ENCODE data around the gene PKN1.
A peak's percentile ranks its signal among the peaks of the same experiment; 100 is the strongest.

Gene PKN1

GRCh38 chr19:14492756-14493337 is 59.7 kb downstream of the PKN1 start:
- Histone ChIP-seq H3K4ac (ENCODE audit: low read depth, low read length) (no peak overlapping the region), H3K27ac (ENCODE audit: low read depth, low read length) (no peak overlapping the region), H4K8ac (ENCODE audit: low read depth, low read length) (no peak overlapping the region), H3K4me1 (ENCODE audit: control insufficient read depth, low read depth, low read length) (peaks cover 2% of the 10 kb centered on the region), H4K5ac (ENCODE audit: low read length) (no peak overlapping the region), H3K79me2 (ENCODE audit: control insufficient read depth, insufficient read depth, low read length) (peaks cover 9% of the 10 kb centered on the region), H3K4me2 (ENCODE audit: low read length) (no peak overlapping the region), H2BK15ac (replicated peaks; ENCODE audit: low read depth) (no peak overlapping the region), H3K18ac (ENCODE audit: low read length) (no peak overlapping the region), H3K27me3 (ENCODE audit: insufficient read depth, low read length, poor library complexity) (no peaks in the 10 kb centered on the region), H3K79me1 (ENCODE audit: low read length) (peaks cover 10% of the 10 kb centered on the region), H3K4me3 (ENCODE audit: low read length) (no peak overlapping the region), H2BK120ac (ENCODE audit: low read depth, low read length) (no peak overlapping the region), H2AK5ac (ENCODE audit: low read length) (no peak overlapping the region), H3K56ac (ENCODE audit: low read length) (no peak overlapping the region), H3K36me3 (ENCODE audit: control insufficient read depth, insufficient read depth, low read length) (no peaks in the 10 kb centered on the region), H2BK5ac (ENCODE audit: low read length) (no peak overlapping the region), H3K23ac (ENCODE audit: low read length) (no peak overlapping the region), H3K9ac (ENCODE audit: low read length) (no peak overlapping the region)
- WGBS (ENCODE audit: extremely low coverage, insufficient coverage, low lambda C conversion rate), result no CpG with 5 or more reads among the region's 5 CpGs
- DNase-seq, result no peak

GRCh38 chr19:14494411-14494810 is 61.3 kb downstream of the PKN1 start:
- H2BK120ac ChIP-seq (ENCODE audit: low read depth, low read length), result no peak overlapping the region
- H4K5ac ChIP-seq (ENCODE audit: low read length), result no peak overlapping the region
- no peak overlapping the region for H2BK15ac ChIP-seq (replicated peaks; ENCODE audit: low read depth)
- H3K4ac ChIP-seq (ENCODE audit: low read depth, low read length), result no peak overlapping the region
- no CpG with 5 or more reads among the region's 4 CpGs for WGBS (ENCODE audit: extremely low coverage, insufficient coverage, low lambda C conversion rate)
- no peak overlapping the region for H4K8ac ChIP-seq (ENCODE audit: low read depth, low read length)
- H3K4me3 ChIP-seq (ENCODE audit: low read length), result no peak overlapping the region
- H3K79me1 ChIP-seq (ENCODE audit: low read length), result peaks cover 10% of the 10 kb centered on the region
- H3K27ac ChIP-seq (ENCODE audit: low read depth, low read length), result no peak overlapping the region
- no peaks in the 10 kb centered on the region for H3K36me3 ChIP-seq (ENCODE audit: control insufficient read depth, insufficient read depth, low read length)
- no peak overlapping the region for H3K23ac ChIP-seq (ENCODE audit: low read length)
- H3K56ac ChIP-seq (ENCODE audit: low read length), result no peak overlapping the region
- no peak overlapping the region for H2AK5ac ChIP-seq (ENCODE audit: low read length)
- no peaks in the 10 kb centered on the region for H3K27me3 ChIP-seq (ENCODE audit: insufficient read depth, low read length, poor library complexity)
- H3K4me1 ChIP-seq (ENCODE audit: control insufficient read depth, low read depth, low read length), result peaks cover 2% of the 10 kb centered on the region
- no peak overlapping the region for H2BK5ac ChIP-seq (ENCODE audit: low read length)
- no peak overlapping the region for H3K4me2 ChIP-seq (ENCODE audit: low read length)
- no peak overlapping the region for H3K18ac ChIP-seq (ENCODE audit: low read length)
- H3K79me2 ChIP-seq (ENCODE audit: control insufficient read depth, insufficient read depth, low read length), result peaks cover 9% of the 10 kb centered on the region
- no peak overlapping the region for H3K9ac ChIP-seq (ENCODE audit: low read length)
- no peak for DNase-seq

GRCh38 chr19:14494910-14495671 is 62.0 kb downstream of the PKN1 start:
- H3K18ac ChIP-seq (ENCODE audit: low read length), result peak overlapping the region; percentile 82
- no peak overlapping the region for H2AK5ac ChIP-seq (ENCODE audit: low read length)
- peak overlapping the region; percentile 96 for H3K56ac ChIP-seq (ENCODE audit: low read length)
- no peaks in the 10 kb centered on the region for H3K27me3 ChIP-seq (ENCODE audit: insufficient read depth, low read length, poor library complexity)
- peak overlapping the region; percentile 22 for H3K4ac ChIP-seq (ENCODE audit: low read depth, low read length)
- no peak overlapping the region for H4K5ac ChIP-seq (ENCODE audit: low read length)
- H3K4me2 ChIP-seq (ENCODE audit: low read length), result peak overlapping the region; percentile 88
- H3K36me3 ChIP-seq (ENCODE audit: control insufficient read depth, insufficient read depth, low read length), result no peaks in the 10 kb centered on the region
- no peak overlapping the region for H3K23ac ChIP-seq (ENCODE audit: low read length)
- H3K27ac ChIP-seq (ENCODE audit: low read depth, low read length), result no peak overlapping the region
- H2BK120ac ChIP-seq (ENCODE audit: low read depth, low read length), result no peak overlapping the region
- peak overlapping the region; percentile 77 for H3K9ac ChIP-seq (ENCODE audit: low read length)
- H3K4me1 ChIP-seq (ENCODE audit: control insufficient read depth, low read depth, low read length), result peaks cover 2% of the 10 kb centered on the region
- H3K79me2 ChIP-seq (ENCODE audit: control insufficient read depth, insufficient read depth, low read length), result peaks cover 9% of the 10 kb centered on the region
- H4K8ac ChIP-seq (ENCODE audit: low read depth, low read length), result no peak overlapping the region
- H3K79me1 ChIP-seq (ENCODE audit: low read length), result peaks cover 10% of the 10 kb centered on the region
- no peak for DNase-seq
- H2BK5ac ChIP-seq (ENCODE audit: low read length), result no peak overlapping the region
- H3K4me3 ChIP-seq (ENCODE audit: low read length), result peak overlapping the region; percentile 69
- no CpG with 5 or more reads among the region's 14 CpGs for WGBS (ENCODE audit: extremely low coverage, insufficient coverage, low lambda C conversion rate)
- no peak overlapping the region for H2BK15ac ChIP-seq (replicated peaks; ENCODE audit: low read depth)

GRCh38 chr19:14495672-14496028 is 62.5 kb downstream of the PKN1 start:
- no peak overlapping the region for H2BK120ac ChIP-seq (ENCODE audit: low read depth, low read length)
- no peak overlapping the region for H2AK5ac ChIP-seq (ENCODE audit: low read length)
- peak overlapping the region; percentile 96 for H3K56ac ChIP-seq (ENCODE audit: low read length)
- H2BK15ac ChIP-seq (replicated peaks; ENCODE audit: low read depth), result no peak overlapping the region
- no peak overlapping the region for H4K8ac ChIP-seq (ENCODE audit: low read depth, low read length)
- H3K9ac ChIP-seq (ENCODE audit: low read length), result peak overlapping the region; percentile 77
- no CpG with 5 or more reads among the region's 28 CpGs for whole genome bisulfite sequencing (ENCODE audit: extremely low coverage, insufficient coverage, low lambda C conversion rate)
- peak overlapping the region; percentile 22 for H3K4ac ChIP-seq (ENCODE audit: low read depth, low read length)
- H3K27me3 ChIP-seq (ENCODE audit: insufficient read depth, low read length, poor library complexity), result no peaks in the 10 kb centered on the region
- H3K4me3 ChIP-seq (ENCODE audit: low read length), result peak overlapping the region; percentile 69
- H2BK5ac ChIP-seq (ENCODE audit: low read length), result no peak overlapping the region
- no peak for DNase-seq
- no peak overlapping the region for H3K27ac ChIP-seq (ENCODE audit: low read depth, low read length)
- no peak overlapping the region for H3K23ac ChIP-seq (ENCODE audit: low read length)
- H3K4me1 ChIP-seq (ENCODE audit: control insufficient read depth, low read depth, low read length), result peaks cover 2% of the 10 kb centered on the region
- H3K18ac ChIP-seq (ENCODE audit: low read length), result peak overlapping the region; percentile 82
- no peak overlapping the region for H4K5ac ChIP-seq (ENCODE audit: low read length)
- peaks cover 9% of the 10 kb centered on the region for H3K79me2 ChIP-seq (ENCODE audit: control insufficient read depth, insufficient read depth, low read length)
- H3K4me2 ChIP-seq (ENCODE audit: low read length), result peak overlapping the region; percentile 88
- no peaks in the 10 kb centered on the region for H3K36me3 ChIP-seq (ENCODE audit: control insufficient read depth, insufficient read depth, low read length)
- peaks cover 10% of the 10 kb centered on the region for H3K79me1 ChIP-seq (ENCODE audit: low read length)

- Histone ChIP-seq H3K56ac (ENCODE audit: low read length) (peak within 1 kb of the TSS; percentile 96), H3K4me2 (ENCODE audit: low read length) (peak within 1 kb of the TSS; percentile 88), H4K5ac (ENCODE audit: low read length) (peak within 1 kb of the TSS; percentile 33), H3K4ac (ENCODE audit: low read depth, low read length) (peak within 1 kb of the TSS; percentile 22), H3K4me3 (ENCODE audit: low read length) (peak within 1 kb of the TSS; percentile 69), H3K9ac (ENCODE audit: low read length) (peak within 1 kb of the TSS; percentile 77), H3K23ac (ENCODE audit: low read length) (no peak within 1 kb of the TSS), H2BK120ac (ENCODE audit: low read depth, low read length) (no peak within 1 kb of the TSS), H3K36me3 (ENCODE audit: control insufficient read depth, insufficient read depth, low read length) (no peaks in the 10 kb centered on the region), H2BK5ac (ENCODE audit: low read length) (no peak within 1 kb of the TSS), H3K79me2 (ENCODE audit: control insufficient read depth, insufficient read depth, low read length) (peaks cover 9% of the 10 kb centered on the region), H2AK5ac (ENCODE audit: low read length) (peak within 1 kb of the TSS; percentile 69), H3K27ac (ENCODE audit: low read depth, low read length) (no peak within 1 kb of the TSS), H4K8ac (ENCODE audit: low read depth, low read length) (no peak within 1 kb of the TSS), H2BK15ac (replicated peaks; ENCODE audit: low read depth) (no peak within 1 kb of the TSS), H3K27me3 (ENCODE audit: insufficient read depth, low read length, poor library complexity) (no peaks in the 10 kb centered on the region), H3K79me1 (ENCODE audit: low read length) (peaks cover 10% of the 10 kb centered on the region), H3K18ac (ENCODE audit: low read length) (peak within 1 kb of the TSS; percentile 82), H3K4me1 (ENCODE audit: control insufficient read depth, low read depth, low read length) (peaks cover 2% of the 10 kb centered on the region)
- WGBS (ENCODE audit: extremely low coverage, insufficient coverage, low lambda C conversion rate), result no CpG with 5 or more reads among the region's 71 CpGs
- peak; percentile 99 for DNase-seq
Observed at GRCh38 chr19:14496029-14496833, 63.1 kb downstream of the PKN1 start, which contains the start of gene GIPC1. TSS of gene GIPC1 (minus strand) at chr19:14496127. CDS start at chr19:14482976, 13,151 bp downstream.

Data from mesendoderm (in vitro differentiated cells).